Measurements from ENCODE around the gene P2RX3. TPM values are rescaled to one million over a fixed set of nuclear protein-coding genes. Genes with fewer than 3 reads are reported as not detected.

The P2RX3 gene
- total RNA-seq, 2 donors from 2014 or later: not detected

GRCh38 chr11:57310091-57310490 is 28.1 kb upstream of the P2RX3 start:
- H3K27ac Mint-ChIP-seq: no peak overlapping the region
- Histone ChIP-seq H3K9ac (ENCODE audit: extremely low read depth, low read length, poor library complexity, severe bottlenecking) (no peak overlapping the region), H3K9me3 (ENCODE audit: control insufficient read depth, low read length) (no peaks in the 10 kb centered on the region), H3K27me3 (ENCODE audit: control insufficient read depth, insufficient read depth, low read length, poor library complexity, severe bottlenecking) (no peaks in the 10 kb centered on the region), H3K27ac (ENCODE audit: low read depth, low read length) (no peak overlapping the region), H3K36me3 (ENCODE audit: control insufficient read depth, insufficient read depth, low read length) (peaks cover 50% of the 10 kb centered on the region), H3K4me1 (ENCODE audit: control insufficient read depth, insufficient read depth, low read length) (no peaks in the 10 kb centered on the region), H3K4me3 (ENCODE audit: low read length) (no peak overlapping the region)
- DNase-seq: no peak
- no peaks in the 10 kb centered on the region for H3K9me3 Mint-ChIP-seq
- H3K27me3 Mint-ChIP-seq (ENCODE audit: insufficient read depth): no peaks in the 10 kb centered on the region
- peaks cover 26% of the 10 kb centered on the region for H3K4me1 Mint-ChIP-seq
- H3K36me3 Mint-ChIP-seq (ENCODE audit: low read depth): peaks cover 39% of the 10 kb centered on the region
- 90 to 92% methylated on average over 5 to 6 of the region's 6 CpGs for WGBS, 2 experiments (ENCODE audit: insufficient coverage in 1 of 2, insufficient read length in 1 of 2)
- TF ChIP-seq CTCF (conservative IDR thresholded peaks at IDR 0.05): no peak
- H3K4me3 Mint-ChIP-seq: no peak overlapping the region

- TF ChIP-seq CTCF (conservative IDR thresholded peaks at IDR 0.05): no peak
- no peaks in the 10 kb centered on the region for H3K27me3 Mint-ChIP-seq (ENCODE audit: insufficient read depth)
- H3K27ac ChIP-seq (ENCODE audit: low read depth, low read length): no peak overlapping the region
- H3K36me3 Mint-ChIP-seq (ENCODE audit: low read depth): peaks cover 39% of the 10 kb centered on the region
- peaks cover 49% of the 10 kb centered on the region for H3K36me3 ChIP-seq (ENCODE audit: control insufficient read depth, insufficient read depth, low read length)
- peaks cover 26% of the 10 kb centered on the region for H3K4me1 Mint-ChIP-seq
- H3K27me3 ChIP-seq (ENCODE audit: control insufficient read depth, insufficient read depth, low read length, poor library complexity, severe bottlenecking): no peaks in the 10 kb centered on the region
- peak overlapping the region; percentile 72 for H3K4me3 ChIP-seq (ENCODE audit: low read length)
- H3K27ac Mint-ChIP-seq: peak overlapping the region; percentile 52
- no peaks in the 10 kb centered on the region for H3K9me3 ChIP-seq (ENCODE audit: control insufficient read depth, low read length)
- no peak for DNase-seq
- WGBS, 2 experiments (ENCODE audit: insufficient coverage in 1 of 2, insufficient read length in 1 of 2): 86 to 94% methylated on average over 4 to 6 of the region's 6 CpGs
- no peaks in the 10 kb centered on the region for H3K4me1 ChIP-seq (ENCODE audit: control insufficient read depth, insufficient read depth, low read length)
- peak overlapping the region; percentile 45 for H3K4me3 Mint-ChIP-seq
- H3K9me3 Mint-ChIP-seq: no peaks in the 10 kb centered on the region
- peak overlapping the region; percentile 23 for H3K9ac ChIP-seq (ENCODE audit: extremely low read depth, low read length, poor library complexity, severe bottlenecking)
Measured at GRCh38 chr11:57310630-57311086, 27.5 kb upstream of the P2RX3 start.

GRCh38 chr11:57311109-57311936 is 26.8 kb upstream of the P2RX3 start:
- peak overlapping the region; percentile 72 for H3K4me3 ChIP-seq (ENCODE audit: low read length)
- no peaks in the 10 kb centered on the region for H3K9me3 ChIP-seq (ENCODE audit: control insufficient read depth, low read length)
- H3K4me1 ChIP-seq (ENCODE audit: control insufficient read depth, insufficient read depth, low read length): no peaks in the 10 kb centered on the region
- H3K36me3 Mint-ChIP-seq (ENCODE audit: low read depth): peaks cover 39% of the 10 kb centered on the region
- H3K9ac ChIP-seq (ENCODE audit: extremely low read depth, low read length, poor library complexity, severe bottlenecking): peak overlapping the region; percentile 23
- WGBS, 2 experiments (ENCODE audit: insufficient coverage in 1 of 2, insufficient read length in 1 of 2): 13 to 20% methylated on average over 15 to 31 of the region's 31 CpGs
- peaks cover 23% of the 10 kb centered on the region for H3K4me1 Mint-ChIP-seq
- peak overlapping the region; percentile 45 for H3K4me3 Mint-ChIP-seq
- H3K27ac ChIP-seq (ENCODE audit: low read depth, low read length): no peak overlapping the region
- no peaks in the 10 kb centered on the region for H3K9me3 Mint-ChIP-seq
- peak overlapping the region; percentile 52 for H3K27ac Mint-ChIP-seq
- no peak for TF ChIP-seq CTCF (conservative IDR thresholded peaks at IDR 0.05)
- DNase-seq: peak; percentile 97
- H3K27me3 Mint-ChIP-seq (ENCODE audit: insufficient read depth): no peaks in the 10 kb centered on the region
- no peaks in the 10 kb centered on the region for H3K27me3 ChIP-seq (ENCODE audit: control insufficient read depth, insufficient read depth, low read length, poor library complexity, severe bottlenecking)
- H3K36me3 ChIP-seq (ENCODE audit: control insufficient read depth, insufficient read depth, low read length): peaks cover 50% of the 10 kb centered on the region

Measured in endodermal cell (in vitro differentiated cells).